Activated T-cell treated with anti-CD3 and anti-CD28 coated beads, Interleukin-2, amount 50 U/mL, for 4 hours (primary cell): Measurements from ENCODE around the gene CLCN5. TPM values are rescaled to one million over a fixed set of nuclear protein-coding genes. Genes with fewer than 3 reads are reported as not detected.

ENCODE experiments used
- ATAC-seq, 2 donors: fragments of 200-7000 bp; cut with Tn5 transposase; one replicate each; pipeline ENCODE4 v1.10.0; 2021
- DNase-seq: peaks from one replicate; pipeline ENCODE4 v3.0.0-alpha.2; 2020
- H3K27me3 Mint-ChIP-seq: one replicate; pipeline ENCODE4 v1.8.0; 2021; ENCODE audit warnings: low read depth, mixed read lengths
- H3K36me3 Mint-ChIP-seq: one replicate; pipeline ENCODE4 v1.8.0; 2022; ENCODE audit warnings: mixed read lengths; ENCODE audit not compliant: insufficient read depth
- H3K4me1 Mint-ChIP-seq: one replicate; pipeline ENCODE4 v1.8.0; 2021; ENCODE audit warnings: low read depth, mixed read lengths
- H3K4me3 Mint-ChIP-seq: one replicate; pipeline ENCODE4 v1.8.0; 2021; ENCODE audit warnings: mild to moderate bottlenecking, moderate library complexity, mixed read lengths
- H3K9me3 Mint-ChIP-seq: one replicate; pipeline ENCODE4 v1.8.0; 2021; ENCODE audit warnings: mixed read lengths
- total RNA-seq, 3 donors: library from RNA; stranded (reverse); gene quantifications; one replicate each; pipeline ENCODE4 v1.2.1, GENCODE V29; 2021

CLCN5 gene
- total RNA-seq, 3 donors from 2014 or later, result 3.0 to 4.4 (median 3.2) TPM

DNA sequence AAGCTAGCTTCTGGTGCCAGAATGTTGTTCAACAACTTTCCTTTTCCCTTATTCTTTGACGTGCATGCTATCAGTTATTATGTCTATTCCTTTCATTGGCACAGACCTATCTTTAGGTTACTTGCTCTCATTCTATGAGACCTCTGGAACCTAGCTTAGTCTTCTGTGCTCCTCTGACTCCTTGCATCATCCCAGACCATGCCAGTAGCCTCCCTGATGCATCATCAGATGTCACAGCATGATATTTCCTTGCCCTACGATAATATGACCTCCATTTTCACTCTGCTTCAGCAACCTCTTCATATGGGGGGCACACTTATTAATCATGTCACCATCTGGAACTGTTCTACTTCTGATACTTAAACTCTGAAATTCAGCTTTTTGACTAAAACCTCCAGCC lies 37.2 kb downstream of the CLCN5 start:
- no peak for ATAC-seq
- no peaks in the 10 kb centered on the region for H3K4me1 Mint-ChIP-seq
- H3K27me3 Mint-ChIP-seq, result no peaks in the 10 kb centered on the region
- no peaks in the 10 kb centered on the region for H3K9me3 Mint-ChIP-seq
- no peak overlapping the region for H3K4me3 Mint-ChIP-seq
- DNase-seq, result no peak
- no peaks in the 10 kb centered on the region for H3K36me3 Mint-ChIP-seq

GRCh38 chrX:49960061-49960460 lies 37.7 kb downstream of the CLCN5 start:
- Mint-ChIP-seq H3K4me3 (no peak overlapping the region), H3K27me3 (no peaks in the 10 kb centered on the region), H3K4me1 (no peaks in the 10 kb centered on the region), H3K36me3 (no peaks in the 10 kb centered on the region), H3K9me3 (no peaks in the 10 kb centered on the region)
- ATAC-seq (no peak), DNase-seq (no peak)

- no peaks in the 10 kb centered on the region for H3K9me3 Mint-ChIP-seq
- ATAC-seq (no peak), DNase-seq (no peak)
- no peaks in the 10 kb centered on the region for H3K4me1 Mint-ChIP-seq
- no peak overlapping the region for H3K4me3 Mint-ChIP-seq
- peaks cover 5% of the 10 kb centered on the region for H3K36me3 Mint-ChIP-seq
- H3K27me3 Mint-ChIP-seq, result no peaks in the 10 kb centered on the region
These were observed 48.3 kb downstream of the CLCN5 start for GRCh38 chrX:49970674-49971073.

GRCh38 chrX:49972328-49972860 lies 50.0 kb downstream of the CLCN5 start:
- Mint-ChIP-seq H3K27me3 (no peaks in the 10 kb centered on the region), H3K4me3 (no peak overlapping the region), H3K9me3 (no peaks in the 10 kb centered on the region), H3K4me1 (no peaks in the 10 kb centered on the region), H3K36me3 (peaks cover 5% of the 10 kb centered on the region)
- no peak for DNase-seq
- ATAC-seq, result no peak

DNA sequence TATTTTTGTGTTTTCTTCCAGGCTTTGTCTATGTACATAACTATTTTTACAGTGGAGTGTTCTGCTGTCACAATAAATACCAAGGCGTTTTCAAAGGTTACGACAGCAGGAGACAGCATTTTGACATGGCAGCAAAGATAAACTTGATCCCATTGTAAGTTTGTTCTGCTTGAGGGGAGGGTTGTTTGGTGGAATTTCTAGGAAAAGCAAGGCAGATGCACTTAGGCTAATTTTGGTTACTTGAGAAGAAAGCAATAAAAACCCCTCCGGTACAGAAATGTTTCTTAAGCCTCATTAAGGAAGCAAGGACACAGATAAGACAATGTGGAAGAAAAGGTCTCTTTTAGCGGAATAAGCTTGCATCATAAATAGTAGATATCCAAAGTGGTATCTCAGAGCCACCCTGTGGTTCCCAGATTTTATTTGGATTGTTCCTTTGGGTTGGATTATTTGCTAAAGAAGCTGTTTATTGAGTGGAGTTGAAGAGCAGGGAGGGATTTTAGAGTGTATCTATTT lies 54.3 kb downstream of the CLCN5 start:
- H3K36me3 Mint-ChIP-seq, result peaks cover 5% of the 10 kb centered on the region
- ATAC-seq (no peak), DNase-seq (no peak)
- no peaks in the 10 kb centered on the region for H3K27me3 Mint-ChIP-seq
- H3K9me3 Mint-ChIP-seq, result no peaks in the 10 kb centered on the region
- no peaks in the 10 kb centered on the region for H3K4me1 Mint-ChIP-seq
- no peak overlapping the region for H3K4me3 Mint-ChIP-seq

GRCh38 chrX:49977319-49978090 lies 55.1 kb downstream of the CLCN5 start:
- Mint-ChIP-seq H3K4me1 (no peaks in the 10 kb centered on the region), H3K9me3 (no peaks in the 10 kb centered on the region), H3K36me3 (peaks cover 5% of the 10 kb centered on the region), H3K4me3 (no peak overlapping the region), H3K27me3 (no peaks in the 10 kb centered on the region)
- no peak for DNase-seq
- no peak for ATAC-seq

DNA sequence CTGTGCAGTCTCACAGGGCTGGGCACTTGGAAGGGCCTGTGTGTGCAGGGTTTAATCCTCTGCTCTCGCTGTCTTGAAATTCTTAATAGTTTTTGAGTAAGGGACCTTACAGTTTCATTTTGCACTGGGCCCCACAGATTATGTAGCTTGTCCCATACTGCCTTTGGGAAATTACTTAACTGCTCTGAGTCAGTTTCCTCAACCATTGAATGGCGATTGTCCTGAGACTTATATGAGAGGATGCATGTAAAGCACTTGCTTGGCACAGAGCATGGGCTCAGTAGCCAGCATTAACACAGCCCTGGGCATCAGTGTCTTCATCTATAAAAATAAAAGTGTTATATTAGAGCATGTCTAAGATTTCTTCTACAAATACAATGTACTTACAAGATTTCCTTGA lies 55.8 kb downstream of the CLCN5 start:
- Mint-ChIP-seq H3K36me3 (peaks cover 5% of the 10 kb centered on the region), H3K4me3 (no peak overlapping the region), H3K9me3 (no peaks in the 10 kb centered on the region), H3K27me3 (no peaks in the 10 kb centered on the region), H3K4me1 (no peaks in the 10 kb centered on the region)
- no peak for DNase-seq
- no peak for ATAC-seq

- DNase-seq, result no peak
- H3K27me3 Mint-ChIP-seq, result no peaks in the 10 kb centered on the region
- H3K9me3 Mint-ChIP-seq, result no peaks in the 10 kb centered on the region
- no peaks in the 10 kb centered on the region for H3K4me1 Mint-ChIP-seq
- H3K36me3 Mint-ChIP-seq, result no peaks in the 10 kb centered on the region
- no peak overlapping the region for H3K4me3 Mint-ChIP-seq
- no peak for ATAC-seq
These were observed 63.7 kb downstream of the CLCN5 start for GRCh38 chrX:49986058-49986457.

DNA sequence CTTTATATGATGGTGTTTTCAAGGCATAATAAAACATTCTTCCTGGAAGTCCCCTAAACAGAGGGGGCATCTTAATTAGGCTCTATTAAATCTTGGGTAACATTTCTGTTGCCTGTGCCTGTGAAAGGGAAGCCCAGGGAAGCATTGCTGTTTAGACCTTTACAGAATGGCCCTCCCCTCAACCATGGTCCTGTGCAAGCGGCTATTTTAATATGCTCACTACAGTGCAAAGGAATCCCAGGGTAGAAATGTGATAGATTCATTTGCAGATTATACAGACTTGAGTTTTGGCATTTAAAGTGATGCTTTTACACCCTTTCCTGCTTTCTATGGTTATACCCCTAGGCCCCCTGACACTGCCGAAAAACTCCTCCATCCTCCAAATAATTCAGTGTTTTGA lies 65.3 kb downstream of the CLCN5 start:
- no peak for DNase-seq
- Mint-ChIP-seq H3K9me3 (no peaks in the 10 kb centered on the region), H3K4me3 (no peak overlapping the region), H3K27me3 (no peaks in the 10 kb centered on the region), H3K4me1 (no peaks in the 10 kb centered on the region), H3K36me3 (no peaks in the 10 kb centered on the region)
- ATAC-seq, result no peak

DNA sequence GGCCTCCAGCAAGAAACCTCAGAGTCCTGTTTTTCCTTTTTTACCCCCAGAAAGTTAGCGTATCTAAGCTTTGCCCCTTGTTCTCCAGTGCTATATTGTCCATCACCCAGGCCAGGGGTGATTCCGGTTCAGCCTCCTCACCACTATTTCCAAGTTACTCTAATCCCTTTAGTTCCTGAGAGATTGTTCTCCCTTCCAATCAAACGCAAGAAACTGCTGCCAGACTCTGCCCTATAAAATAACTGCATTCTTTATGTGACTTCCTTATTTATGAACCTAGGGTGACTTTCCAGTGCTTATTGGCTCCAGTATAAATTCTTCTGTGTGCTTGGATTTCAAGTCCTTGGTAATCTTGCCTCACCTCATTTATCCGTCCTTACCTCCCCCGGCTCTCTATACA lies 65.7 kb downstream of the CLCN5 start:
- ATAC-seq (no peak), DNase-seq (no peak)
- Mint-ChIP-seq H3K27me3 (no peaks in the 10 kb centered on the region), H3K9me3 (no peaks in the 10 kb centered on the region), H3K36me3 (no peaks in the 10 kb centered on the region), H3K4me1 (no peaks in the 10 kb centered on the region), H3K4me3 (no peak overlapping the region)

DNA sequence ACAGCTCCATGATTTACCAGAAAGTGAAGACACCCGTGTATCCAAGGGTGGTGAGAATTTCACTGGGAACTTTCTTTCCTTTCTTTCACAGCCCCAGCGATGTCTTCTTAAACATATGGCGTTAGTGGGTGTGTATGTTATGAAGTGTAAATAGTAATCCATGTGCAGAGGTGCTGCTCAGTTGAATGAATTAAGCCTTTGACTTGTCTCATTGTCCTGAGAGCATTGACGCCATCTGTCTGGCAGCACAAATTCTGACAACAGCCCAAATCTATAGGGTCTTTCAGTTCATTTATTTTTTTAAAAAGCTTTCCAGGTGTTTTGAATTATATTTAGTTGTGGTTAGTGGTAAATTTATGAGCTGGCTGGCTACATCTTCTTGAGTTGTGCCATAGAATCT lies 69.4 kb downstream of the CLCN5 start:
- H3K4me3 Mint-ChIP-seq, result no peak overlapping the region
- no peaks in the 10 kb centered on the region for H3K4me1 Mint-ChIP-seq
- ATAC-seq, result no peak
- no peaks in the 10 kb centered on the region for H3K36me3 Mint-ChIP-seq
- no peaks in the 10 kb centered on the region for H3K27me3 Mint-ChIP-seq
- no peaks in the 10 kb centered on the region for H3K9me3 Mint-ChIP-seq
- DNase-seq, result no peak

GRCh38 chrX:49992853-49993252 lies 70.5 kb downstream of the CLCN5 start:
- H3K4me1 Mint-ChIP-seq, result no peaks in the 10 kb centered on the region
- DNase-seq (no peak), ATAC-seq (no peak)
- no peaks in the 10 kb centered on the region for H3K9me3 Mint-ChIP-seq
- H3K4me3 Mint-ChIP-seq, result no peak overlapping the region
- H3K36me3 Mint-ChIP-seq, result no peaks in the 10 kb centered on the region
- no peaks in the 10 kb centered on the region for H3K27me3 Mint-ChIP-seq

DNA sequence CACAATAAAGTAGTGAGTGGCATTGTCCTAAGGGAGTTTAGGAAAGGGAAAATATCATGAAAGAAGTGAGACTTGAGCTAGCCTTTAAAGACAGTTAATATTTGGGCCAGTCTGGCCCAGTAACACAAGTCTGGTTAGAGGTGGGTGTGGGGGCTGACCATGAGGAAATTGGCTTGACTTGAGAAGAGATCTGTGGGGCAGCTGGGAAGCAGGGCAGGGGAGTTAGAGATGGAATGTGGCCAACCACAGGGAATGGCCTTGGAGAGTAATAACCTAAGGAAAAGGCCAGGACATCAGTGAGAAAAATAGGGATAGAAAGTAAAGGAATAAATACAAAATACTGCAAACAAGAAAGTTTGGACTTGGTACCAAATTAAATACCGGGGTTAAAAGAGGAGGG lies 71.3 kb downstream of the CLCN5 start:
- Mint-ChIP-seq H3K27me3 (no peaks in the 10 kb centered on the region), H3K9me3 (no peaks in the 10 kb centered on the region), H3K36me3 (no peaks in the 10 kb centered on the region), H3K4me1 (no peaks in the 10 kb centered on the region), H3K4me3 (no peak overlapping the region)
- no peak for DNase-seq
- ATAC-seq, result no peak

DNA sequence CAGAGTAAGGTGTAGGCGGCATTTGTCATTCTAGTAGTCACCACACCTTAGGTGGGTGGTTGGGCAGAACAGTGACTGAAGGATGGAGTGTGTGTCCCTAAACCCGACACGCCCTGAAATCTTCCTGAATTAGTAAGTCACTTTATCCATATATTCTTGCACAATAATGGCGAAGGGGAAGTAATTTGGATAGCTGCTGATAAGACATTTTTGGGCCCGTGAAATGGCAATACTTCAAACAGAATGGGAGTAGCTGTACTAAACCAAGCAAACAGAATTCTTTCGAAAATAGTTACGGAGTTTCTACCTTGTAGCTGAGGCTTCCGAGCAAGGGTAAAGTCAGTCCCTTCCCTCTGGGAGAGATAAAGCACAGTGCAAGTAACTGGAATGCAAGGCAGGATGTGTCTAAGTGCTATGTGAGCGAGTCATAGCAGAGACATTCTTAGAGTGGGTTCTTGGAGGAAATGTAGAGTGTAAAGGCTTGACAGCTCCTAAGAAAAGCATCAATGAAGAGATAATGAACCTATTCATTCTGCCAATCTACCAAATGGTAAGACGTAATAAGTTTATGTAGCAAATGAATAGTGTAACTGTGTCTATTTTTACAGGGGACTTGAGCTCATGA lies 72.8 kb downstream of the CLCN5 start:
- Mint-ChIP-seq H3K4me3 (no peak overlapping the region), H3K9me3 (no peaks in the 10 kb centered on the region), H3K27me3 (no peaks in the 10 kb centered on the region), H3K4me1 (no peaks in the 10 kb centered on the region), H3K36me3 (no peaks in the 10 kb centered on the region)
- DNase-seq (no peak), ATAC-seq (no peak)
